ENCODE data around the gene SLC22A17.
A peak's percentile ranks its signal among the peaks of the same experiment; 100 is the strongest.

The SLC22A17 gene

GRCh38 chr14:23302290-23303225 lies 50.1 kb downstream of the SLC22A17 start, which contains the start of gene PPP1R3E:
Gene PPP1R3E (minus strand): TSS chr14:23302859. CDS start chr14:23302576, 283 bp downstream.
- peak; percentile 87 for DNase-seq

- DNase-seq, result no peak
These were observed 50.8 kb downstream of the SLC22A17 start for GRCh38 chr14:23301969-23302289.

- DNase-seq, result peak; percentile 100
These were observed 51.3 kb downstream of the SLC22A17 start for GRCh38 chr14:23301288-23301968.

- DNase-seq, result peak; percentile 60
These were observed 51.9 kb downstream of the SLC22A17 start for GRCh38 chr14:23300687-23301223.

- no peak for DNase-seq
These were observed 52.6 kb downstream of the SLC22A17 start for GRCh38 chr14:23299986-23300686.

GRCh38 chr14:23299211-23299957 lies 53.3 kb downstream of the SLC22A17 start:
- DNase-seq, result peak; percentile 34

- no peak for DNase-seq
These were observed 54.9 kb downstream of the SLC22A17 start for GRCh38 chr14:23297611-23298277.

GRCh38 chr14:23297096-23297495 lies 55.6 kb downstream of the SLC22A17 start:
- no peak for DNase-seq

Measured in NCI-H69 (cell line).